NT2/D1 (cell line): ENCODE data around the gene CCDC69.

ENCODE experiments used
- SUZ12 ChIP-seq: IDR thresholded peaks from 2 replicates; pipeline ENCODE4 v1.6.1; 2011; ENCODE audit not compliant: insufficient read length, insufficient read depth; ENCODE audit errors: extremely low read depth
- YY1 ChIP-seq: IDR thresholded peaks from 2 replicates; pipeline ENCODE4 v1.6.1; 2011; ENCODE audit not compliant: insufficient read length, insufficient read depth
- ZNF274 ChIP-seq: IDR thresholded peaks from 2 replicates; pipeline ENCODE4 v1.6.1; 2011; ENCODE audit warnings: mild to moderate bottlenecking, low read depth, low read length

- TF ChIP-seq ZNF274 (no peak), SUZ12 (no peak), YY1 (no peak)
Observed at GRCh38 chr5:151225475-151225874, 1.6 kb upstream of the CCDC69 start.
